Stimulated activated naive CD8-positive, alpha-beta T cell treated with anti-CD3 and anti-CD28 coated beads, Interleukin-15, Interleukin-2, amounts not matched to agents 100 ng/mL and 50 ng/mL, for 24 hours (primary cell): ENCODE measurements around the gene MAGI2.

Source experiments
- H3K27ac Mint-ChIP-seq: one replicate; pipeline ENCODE4 v1.8.0; 2021; ENCODE audit warnings: mild to moderate bottlenecking, mixed read lengths
- H3K27me3 Mint-ChIP-seq: one replicate; pipeline ENCODE4 v1.8.0; 2021; ENCODE audit warnings: mixed read lengths
- H3K36me3 Mint-ChIP-seq: one replicate; pipeline ENCODE4 v1.8.0; 2021; ENCODE audit warnings: low read depth, mixed read lengths
- H3K4me1 Mint-ChIP-seq: one replicate; pipeline ENCODE4 v1.8.0; 2021; ENCODE audit warnings: low read depth, mixed read lengths
- H3K4me3 Mint-ChIP-seq: one replicate; pipeline ENCODE4 v1.8.0; 2021; ENCODE audit warnings: mild to moderate bottlenecking, mixed read lengths
- H3K9me3 Mint-ChIP-seq: one replicate; pipeline ENCODE4 v1.8.0; 2021; ENCODE audit warnings: mixed read lengths

Gene MAGI2

GRCh38 chr7:78179827-78180477, 1273.5 kb downstream of the MAGI2 start:
- Mint-ChIP-seq H3K27me3 (peaks cover 5% of the 10 kb centered on the region), H3K36me3 (no peaks in the 10 kb centered on the region), H3K9me3 (no peaks in the 10 kb centered on the region), H3K27ac (no peak overlapping the region), H3K4me3 (no peak overlapping the region), H3K4me1 (no peaks in the 10 kb centered on the region)

GRCh38 chr7:78179211-78179610, 1274.3 kb downstream of the MAGI2 start:
- H3K9me3 Mint-ChIP-seq: no peaks in the 10 kb centered on the region
- no peak overlapping the region for H3K4me3 Mint-ChIP-seq
- no peaks in the 10 kb centered on the region for H3K4me1 Mint-ChIP-seq
- H3K27ac Mint-ChIP-seq: no peak overlapping the region
- H3K36me3 Mint-ChIP-seq: no peaks in the 10 kb centered on the region
- H3K27me3 Mint-ChIP-seq: peaks cover 3% of the 10 kb centered on the region

DNA sequence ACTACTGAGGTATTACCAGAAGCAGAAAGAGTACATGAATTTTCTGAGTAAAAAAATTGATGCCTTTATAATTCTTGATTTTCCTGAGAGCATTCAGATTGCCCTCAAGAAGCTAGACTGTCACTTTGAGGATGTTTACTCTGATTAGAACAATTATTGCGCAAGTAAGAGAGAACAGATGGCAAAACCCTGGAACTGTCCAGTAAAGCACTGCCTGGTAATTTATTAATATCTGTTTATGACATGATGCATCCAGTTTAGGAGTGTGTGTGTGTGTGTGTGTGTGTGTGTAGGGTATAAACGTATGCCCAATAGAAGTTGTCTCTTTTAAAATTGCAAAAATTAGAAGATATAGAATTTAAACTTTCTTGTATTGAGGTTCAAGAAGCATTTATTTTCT, 1275.1 kb downstream of the MAGI2 start:
- H3K36me3 Mint-ChIP-seq: no peaks in the 10 kb centered on the region
- H3K27ac Mint-ChIP-seq: no peak overlapping the region
- H3K27me3 Mint-ChIP-seq: no peaks in the 10 kb centered on the region
- no peak overlapping the region for H3K4me3 Mint-ChIP-seq
- no peaks in the 10 kb centered on the region for H3K9me3 Mint-ChIP-seq
- H3K4me1 Mint-ChIP-seq: no peaks in the 10 kb centered on the region

- no peaks in the 10 kb centered on the region for H3K4me1 Mint-ChIP-seq
- no peaks in the 10 kb centered on the region for H3K27me3 Mint-ChIP-seq
- no peaks in the 10 kb centered on the region for H3K36me3 Mint-ChIP-seq
- H3K4me3 Mint-ChIP-seq: no peak overlapping the region
- H3K27ac Mint-ChIP-seq: no peak overlapping the region
- no peaks in the 10 kb centered on the region for H3K9me3 Mint-ChIP-seq
Observed at GRCh38 chr7:78176171-78176570, 1277.3 kb downstream of the MAGI2 start.

GRCh38 chr7:78175330-78176100, 1278.0 kb downstream of the MAGI2 start:
- H3K27ac Mint-ChIP-seq: no peak overlapping the region
- H3K9me3 Mint-ChIP-seq: no peaks in the 10 kb centered on the region
- H3K4me3 Mint-ChIP-seq: no peak overlapping the region
- H3K27me3 Mint-ChIP-seq: no peaks in the 10 kb centered on the region
- H3K4me1 Mint-ChIP-seq: no peaks in the 10 kb centered on the region
- no peaks in the 10 kb centered on the region for H3K36me3 Mint-ChIP-seq

GRCh38 chr7:78173666-78174065, 1279.8 kb downstream of the MAGI2 start:
- no peaks in the 10 kb centered on the region for H3K36me3 Mint-ChIP-seq
- no peak overlapping the region for H3K4me3 Mint-ChIP-seq
- H3K27me3 Mint-ChIP-seq: no peaks in the 10 kb centered on the region
- no peaks in the 10 kb centered on the region for H3K9me3 Mint-ChIP-seq
- H3K4me1 Mint-ChIP-seq: no peaks in the 10 kb centered on the region
- H3K27ac Mint-ChIP-seq: no peak overlapping the region

DNA sequence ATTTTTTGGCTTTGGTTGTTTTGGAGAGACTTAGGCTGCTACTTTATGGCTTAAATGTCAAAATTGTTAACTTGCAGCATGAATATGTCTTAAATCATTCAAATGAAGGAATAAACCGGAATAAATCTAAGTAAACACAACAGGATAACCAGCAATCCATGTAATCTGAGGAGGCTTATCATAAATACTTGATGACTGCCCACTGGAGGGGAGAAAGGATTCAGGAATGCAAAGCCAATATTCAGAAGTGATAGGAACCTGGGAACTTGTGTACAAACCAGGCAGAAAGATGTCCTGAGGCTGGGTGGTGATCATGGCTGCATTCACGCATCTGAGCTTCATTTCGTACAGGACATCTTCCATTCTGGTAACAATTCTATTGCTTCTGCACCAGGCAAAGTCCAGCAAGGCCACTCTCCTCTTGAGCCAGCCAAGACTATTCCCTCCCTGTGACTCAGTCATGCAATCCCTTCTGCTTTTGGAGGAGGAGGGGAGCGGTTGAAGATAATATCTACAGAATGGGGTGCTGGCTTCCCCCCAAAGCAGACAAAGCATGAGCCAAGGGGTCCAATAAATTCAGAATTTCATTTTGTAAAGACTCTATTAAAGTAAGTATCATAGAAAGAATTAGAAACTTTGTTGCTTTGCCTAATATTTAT, 1280.4 kb downstream of the MAGI2 start:
- no peaks in the 10 kb centered on the region for H3K4me1 Mint-ChIP-seq
- H3K9me3 Mint-ChIP-seq: no peaks in the 10 kb centered on the region
- H3K4me3 Mint-ChIP-seq: no peak overlapping the region
- no peaks in the 10 kb centered on the region for H3K27me3 Mint-ChIP-seq
- H3K36me3 Mint-ChIP-seq: no peaks in the 10 kb centered on the region
- H3K27ac Mint-ChIP-seq: no peak overlapping the region

- H3K4me1 Mint-ChIP-seq: no peaks in the 10 kb centered on the region
- no peak overlapping the region for H3K4me3 Mint-ChIP-seq
- no peaks in the 10 kb centered on the region for H3K36me3 Mint-ChIP-seq
- no peaks in the 10 kb centered on the region for H3K27me3 Mint-ChIP-seq
- no peak overlapping the region for H3K27ac Mint-ChIP-seq
- no peaks in the 10 kb centered on the region for H3K9me3 Mint-ChIP-seq
Observed at GRCh38 chr7:78172267-78172757, 1281.2 kb downstream of the MAGI2 start.

- Mint-ChIP-seq H3K4me3 (no peak overlapping the region), H3K27ac (no peak overlapping the region), H3K27me3 (no peaks in the 10 kb centered on the region), H3K9me3 (no peaks in the 10 kb centered on the region), H3K36me3 (no peaks in the 10 kb centered on the region), H3K4me1 (no peaks in the 10 kb centered on the region)
Observed at GRCh38 chr7:78171398-78171797, 1282.1 kb downstream of the MAGI2 start.

GRCh38 chr7:78170815-78171214, 1282.7 kb downstream of the MAGI2 start:
- no peaks in the 10 kb centered on the region for H3K4me1 Mint-ChIP-seq

GRCh38 chr7:78169992-78170391, 1283.5 kb downstream of the MAGI2 start:
- Mint-ChIP-seq H3K27me3 (no peaks in the 10 kb centered on the region), H3K4me3 (no peak overlapping the region), H3K9me3 (no peaks in the 10 kb centered on the region), H3K36me3 (no peaks in the 10 kb centered on the region), H3K4me1 (no peaks in the 10 kb centered on the region), H3K27ac (no peak overlapping the region)

More at GRCh38 chr7:78170815-78171214, 1282.7 kb downstream of the MAGI2 start:
- Mint-ChIP-seq H3K4me3 (no peak overlapping the region), H3K36me3 (no peaks in the 10 kb centered on the region), H3K27ac (no peak overlapping the region), H3K9me3 (no peaks in the 10 kb centered on the region), H3K27me3 (no peaks in the 10 kb centered on the region)

- Mint-ChIP-seq H3K36me3 (no peaks in the 10 kb centered on the region), H3K4me1 (no peaks in the 10 kb centered on the region), H3K27ac (no peak overlapping the region), H3K27me3 (no peaks in the 10 kb centered on the region), H3K9me3 (no peaks in the 10 kb centered on the region), H3K4me3 (no peak overlapping the region)
Observed at GRCh38 chr7:78168865-78169264, 1284.6 kb downstream of the MAGI2 start.

DNA sequence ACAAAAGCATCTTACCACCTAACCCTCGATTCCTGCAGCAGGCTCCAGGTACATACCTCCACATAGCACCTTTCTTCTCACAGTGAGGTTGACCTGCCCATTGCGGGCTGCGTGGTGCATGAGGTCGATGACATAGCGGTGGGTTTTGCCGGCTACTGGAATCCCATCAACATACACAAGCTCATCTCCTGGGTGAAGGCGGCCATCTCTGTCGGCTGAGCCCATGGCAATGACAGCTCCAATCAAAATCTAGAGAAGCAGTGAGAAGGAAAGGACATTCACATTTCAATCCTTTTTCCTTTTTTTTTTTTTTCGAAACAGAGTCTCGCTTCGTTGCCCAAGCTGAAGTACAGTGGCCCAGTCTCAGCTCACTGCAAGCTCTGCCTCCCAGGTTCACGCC, 1285.6 kb downstream of the MAGI2 start:
- Mint-ChIP-seq H3K36me3 (no peaks in the 10 kb centered on the region), H3K27me3 (no peaks in the 10 kb centered on the region), H3K27ac (no peak overlapping the region), H3K9me3 (no peaks in the 10 kb centered on the region), H3K4me1 (no peaks in the 10 kb centered on the region), H3K4me3 (no peak overlapping the region)

GRCh38 chr7:78165854-78166253, 1287.6 kb downstream of the MAGI2 start:
- Mint-ChIP-seq H3K9me3 (no peaks in the 10 kb centered on the region), H3K27ac (no peak overlapping the region), H3K4me1 (no peaks in the 10 kb centered on the region), H3K27me3 (peaks cover 4% of the 10 kb centered on the region), H3K36me3 (no peaks in the 10 kb centered on the region), H3K4me3 (no peak overlapping the region)

- Mint-ChIP-seq H3K9me3 (no peaks in the 10 kb centered on the region), H3K4me3 (no peak overlapping the region), H3K27ac (no peak overlapping the region), H3K4me1 (no peaks in the 10 kb centered on the region), H3K36me3 (no peaks in the 10 kb centered on the region), H3K27me3 (peaks cover 4% of the 10 kb centered on the region)
Observed at GRCh38 chr7:78165454-78165853, 1288.0 kb downstream of the MAGI2 start.
